ELR (cell line): ENCODE data around the gene BRINP1.
A peak's percentile ranks its signal among the peaks of the same experiment; 100 is the strongest.

Experiments used
- DNase-seq: peaks from one replicate; pipeline ENCODE4 v3.0.0-alpha.2; 2015; ENCODE audit warnings: low read depth

BRINP1 gene, protein sequence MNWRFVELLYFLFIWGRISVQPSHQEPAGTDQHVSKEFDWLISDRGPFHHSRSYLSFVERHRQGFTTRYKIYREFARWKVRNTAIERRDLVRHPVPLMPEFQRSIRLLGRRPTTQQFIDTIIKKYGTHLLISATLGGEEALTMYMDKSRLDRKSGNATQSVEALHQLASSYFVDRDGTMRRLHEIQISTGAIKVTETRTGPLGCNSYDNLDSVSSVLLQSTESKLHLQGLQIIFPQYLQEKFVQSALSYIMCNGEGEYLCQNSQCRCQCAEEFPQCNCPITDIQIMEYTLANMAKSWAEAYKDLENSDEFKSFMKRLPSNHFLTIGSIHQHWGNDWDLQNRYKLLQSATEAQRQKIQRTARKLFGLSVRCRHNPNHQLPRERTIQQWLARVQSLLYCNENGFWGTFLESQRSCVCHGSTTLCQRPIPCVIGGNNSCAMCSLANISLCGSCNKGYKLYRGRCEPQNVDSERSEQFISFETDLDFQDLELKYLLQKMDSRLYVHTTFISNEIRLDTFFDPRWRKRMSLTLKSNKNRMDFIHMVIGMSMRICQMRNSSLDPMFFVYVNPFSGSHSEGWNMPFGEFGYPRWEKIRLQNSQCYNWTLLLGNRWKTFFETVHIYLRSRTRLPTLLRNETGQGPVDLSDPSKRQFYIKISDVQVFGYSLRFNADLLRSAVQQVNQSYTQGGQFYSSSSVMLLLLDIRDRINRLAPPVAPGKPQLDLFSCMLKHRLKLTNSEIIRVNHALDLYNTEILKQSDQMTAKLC

DNA sequence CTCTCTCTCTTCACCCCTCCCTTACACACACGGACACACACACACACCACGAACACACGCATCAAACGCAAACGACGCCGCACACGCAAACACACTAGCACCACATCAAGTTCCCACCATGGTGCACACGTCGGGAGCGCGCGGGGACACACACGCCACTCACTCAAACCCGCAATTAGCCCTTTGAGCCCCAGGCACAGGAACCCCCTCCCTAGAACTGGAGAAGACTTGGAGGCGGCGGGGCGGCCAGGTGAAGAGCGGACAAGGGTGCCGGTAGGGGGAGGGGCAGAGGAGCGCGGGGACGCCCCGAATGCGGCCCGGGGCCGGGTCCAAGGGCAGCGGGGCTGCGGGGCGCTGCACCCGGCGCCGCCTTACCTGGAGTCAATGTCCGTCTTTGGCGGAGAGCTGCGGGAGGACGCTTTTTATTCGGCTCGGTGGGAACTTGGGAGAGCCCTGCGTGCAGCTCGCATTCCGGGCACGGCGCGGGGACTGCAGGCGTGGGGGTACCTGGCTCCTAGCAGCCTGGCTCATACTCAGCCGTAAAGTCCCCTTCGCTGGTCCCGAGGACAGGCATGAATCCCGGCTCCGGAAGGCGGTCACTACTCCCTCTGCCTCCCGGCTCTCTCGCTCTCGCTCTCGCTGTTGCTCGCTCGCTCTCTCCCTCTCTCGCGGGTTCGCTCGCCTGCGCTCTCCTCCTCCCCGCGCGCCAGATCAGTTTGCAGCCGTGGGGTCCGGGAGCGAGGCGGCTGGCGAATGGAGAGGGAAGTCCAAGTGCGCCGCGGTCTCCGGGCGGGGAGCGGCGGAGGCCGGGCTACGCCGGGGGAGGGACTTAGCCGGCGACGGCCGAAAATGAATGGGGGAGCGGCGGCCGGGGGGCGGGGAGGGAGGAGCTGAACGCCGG is at the start of gene BRINP1:
Gene BRINP1, minus strand, starts transcription at position 755 of the 901 bp plus-strand sequence. CDS start 56,080 bp downstream, outside the sequence.
- no peak for DNase-seq

DNA sequence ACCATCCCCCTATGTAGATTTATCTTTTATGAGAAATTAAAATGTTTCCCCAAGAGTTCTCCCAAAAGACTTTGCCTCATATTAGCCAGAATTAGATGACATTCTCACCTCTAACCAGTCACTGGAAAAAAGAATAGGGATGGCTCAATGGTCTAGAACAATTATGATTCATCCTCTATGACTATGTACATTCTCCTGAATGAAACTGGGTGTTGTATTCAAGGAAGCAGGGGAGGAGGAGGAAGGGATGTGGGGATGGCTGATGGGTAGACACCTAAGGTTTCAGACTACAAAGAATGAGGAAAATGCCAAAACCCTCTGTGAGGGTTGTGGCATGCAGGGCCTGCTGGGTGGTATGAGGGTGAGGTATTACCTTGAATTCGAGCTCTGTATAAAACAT is 49.5 kb upstream of the BRINP1 start:
- DNase-seq: no peak

GRCh38 chr9:119416793-119417192 is 47.6 kb upstream of the BRINP1 start:
- no peak for DNase-seq

DNA sequence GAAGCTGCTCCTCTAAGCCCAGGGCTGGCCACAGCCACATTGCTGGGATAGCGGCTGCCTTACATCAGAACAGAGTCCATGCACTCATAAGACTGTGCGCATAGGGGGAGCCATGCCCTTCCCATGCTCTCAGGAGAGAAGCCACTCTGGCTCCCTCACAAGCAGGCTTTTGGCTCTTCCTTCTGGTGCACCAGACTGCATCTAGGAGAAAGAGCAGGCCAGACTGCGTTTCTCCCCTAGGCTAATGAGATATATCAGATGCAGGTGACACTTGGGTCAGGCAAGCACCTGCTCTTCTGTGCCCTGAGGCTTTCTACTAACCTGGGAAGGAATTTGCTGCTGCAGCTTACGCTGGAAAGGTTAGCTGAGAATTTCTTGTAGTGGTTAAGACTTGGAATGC is 43.2 kb upstream of the BRINP1 start:
- DNase-seq: no peak

DNA sequence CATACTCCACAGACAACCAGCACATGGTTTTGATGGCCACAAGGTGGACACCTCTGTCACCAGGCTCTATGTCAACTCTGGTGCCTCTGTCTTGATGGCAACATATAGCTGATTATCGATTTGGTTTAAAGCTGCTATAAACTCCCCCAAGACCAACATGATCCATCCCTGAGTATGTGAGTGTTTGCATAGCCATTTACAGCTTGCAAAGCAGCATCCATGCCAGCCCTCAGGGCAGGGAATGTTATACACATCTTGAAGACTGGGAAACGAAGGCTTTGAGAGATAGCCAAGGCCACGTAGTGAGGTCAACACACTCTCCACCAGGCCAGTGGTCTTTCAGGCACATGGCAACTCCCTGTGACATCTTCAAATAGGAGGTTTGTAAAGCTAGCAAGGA is 40.3 kb upstream of the BRINP1 start:
- DNase-seq: no peak

GRCh38 chr9:119400606-119401005 is 31.4 kb upstream of the BRINP1 start:
- no peak for DNase-seq

GRCh38 chr9:119398350-119398749 is 29.1 kb upstream of the BRINP1 start:
- no peak for DNase-seq

DNA sequence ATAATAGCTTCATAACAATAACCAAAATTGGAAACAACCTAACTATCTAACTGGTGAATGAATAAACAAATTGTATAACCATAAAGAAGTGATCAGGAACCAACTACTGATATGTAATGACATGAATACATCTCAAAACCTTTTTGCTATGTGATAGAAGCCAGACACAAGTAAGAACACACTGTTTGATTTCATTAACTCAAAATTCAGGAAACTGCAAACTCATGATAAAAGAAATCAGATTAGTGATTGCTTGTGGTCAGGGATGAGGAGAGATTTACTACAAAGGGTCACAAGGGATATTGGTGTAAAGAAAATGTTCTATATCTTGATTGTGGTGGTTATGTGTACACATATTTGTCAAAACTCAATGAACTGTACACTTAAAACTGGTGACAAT is 22.6 kb upstream of the BRINP1 start:
- DNase-seq: no peak

DNA sequence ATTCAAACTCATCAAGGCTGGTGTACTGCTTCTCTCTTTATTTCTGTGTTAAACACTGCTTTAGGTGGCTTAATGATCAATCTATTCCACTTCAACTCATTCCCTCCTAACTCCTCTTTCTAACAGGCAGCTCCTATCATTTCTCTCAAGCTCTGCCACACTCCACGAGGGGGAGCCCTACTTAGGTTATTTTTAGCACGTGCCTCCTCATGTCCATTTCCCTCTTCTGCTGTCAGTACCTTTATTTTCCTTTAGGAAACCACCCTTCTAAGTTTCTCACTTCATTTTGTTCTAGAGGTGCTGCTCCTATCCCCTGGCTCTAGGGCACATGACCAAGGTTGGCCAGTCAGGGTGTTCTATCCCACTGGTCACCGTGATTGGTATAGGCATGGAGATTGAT is 6.7 kb upstream of the BRINP1 start:
- DNase-seq: peak; percentile 13

DNA sequence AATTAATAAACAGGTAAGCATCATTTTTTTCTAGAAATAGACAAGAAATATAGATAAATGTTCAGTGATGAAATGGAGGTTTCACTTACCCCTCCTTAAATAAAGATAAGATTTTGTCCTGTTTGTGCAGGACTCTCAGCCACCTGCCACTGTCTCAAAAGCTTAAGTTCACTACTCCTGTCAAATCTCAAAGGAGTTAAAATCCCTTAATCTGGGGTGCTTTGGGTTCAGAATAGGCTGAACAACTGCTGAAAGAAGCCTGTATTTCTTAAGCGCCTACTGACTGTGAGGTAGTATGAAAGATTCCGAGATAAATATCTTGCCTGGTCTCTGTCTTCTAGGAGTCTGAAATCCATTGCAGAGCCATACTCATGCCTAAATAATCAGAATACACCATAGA is 3.7 kb upstream of the BRINP1 start:
- no peak for DNase-seq

- peak; percentile 10 for DNase-seq
Observed at GRCh38 chr9:119370816-119371215, 1.6 kb upstream of the BRINP1 start.

DNA sequence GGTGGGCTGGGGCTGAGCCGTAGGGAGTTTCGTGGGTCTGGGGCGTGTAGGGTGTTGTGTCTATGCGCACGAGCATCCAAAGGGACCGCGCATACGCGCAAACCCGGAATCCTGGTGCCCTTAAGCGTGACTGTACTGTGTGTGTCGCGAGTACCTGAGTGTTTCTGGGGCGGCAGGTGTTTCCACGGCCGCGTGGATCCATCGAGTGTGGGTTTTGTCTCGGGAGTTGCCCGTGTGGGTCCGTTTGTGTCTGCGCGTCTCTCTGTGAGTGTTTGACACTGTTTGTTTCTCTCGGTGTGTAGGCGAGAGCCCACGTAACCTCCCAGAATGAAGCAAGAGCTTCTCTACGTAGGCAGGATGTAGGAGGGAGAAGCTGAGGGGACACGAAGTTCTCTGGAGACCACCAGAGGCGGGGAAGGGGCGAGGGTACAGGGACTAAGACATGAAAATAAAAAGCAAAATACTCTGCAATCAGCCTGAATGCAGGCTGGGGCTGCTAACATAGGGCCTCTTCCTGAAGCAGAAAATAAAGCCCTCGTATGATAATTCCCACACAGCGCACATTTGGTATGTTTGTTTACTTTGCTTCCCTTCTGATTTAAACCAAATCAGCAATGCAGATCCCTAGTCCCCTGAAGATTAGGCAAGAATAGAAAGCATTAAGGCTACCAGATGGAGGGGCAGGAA is 588 bp upstream of the BRINP1 start:
- no peak for DNase-seq

DNA sequence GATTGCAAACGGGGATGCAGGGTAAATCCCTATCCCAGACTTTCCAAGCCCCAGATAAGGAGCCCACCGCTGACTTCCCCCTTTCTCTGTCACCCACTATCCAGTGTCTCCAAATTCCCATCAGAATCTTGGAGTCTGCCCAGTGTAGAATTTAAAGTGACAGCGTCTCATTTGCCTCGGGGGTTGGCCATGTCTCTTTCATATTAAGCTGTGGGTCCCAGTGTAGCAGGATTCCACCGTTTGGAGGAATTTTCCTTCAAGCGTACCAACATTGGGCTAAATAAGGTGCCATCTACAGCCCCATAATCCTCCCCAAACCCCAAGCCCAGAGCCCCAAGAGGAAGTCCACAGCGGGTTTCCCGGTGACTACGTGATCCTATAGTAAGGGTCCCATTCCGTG is 1.1 kb downstream of the BRINP1 start:
- no peak for DNase-seq

GRCh38 chr9:119367683-119368075 is 1.6 kb downstream of the BRINP1 start:
- no peak for DNase-seq

DNA sequence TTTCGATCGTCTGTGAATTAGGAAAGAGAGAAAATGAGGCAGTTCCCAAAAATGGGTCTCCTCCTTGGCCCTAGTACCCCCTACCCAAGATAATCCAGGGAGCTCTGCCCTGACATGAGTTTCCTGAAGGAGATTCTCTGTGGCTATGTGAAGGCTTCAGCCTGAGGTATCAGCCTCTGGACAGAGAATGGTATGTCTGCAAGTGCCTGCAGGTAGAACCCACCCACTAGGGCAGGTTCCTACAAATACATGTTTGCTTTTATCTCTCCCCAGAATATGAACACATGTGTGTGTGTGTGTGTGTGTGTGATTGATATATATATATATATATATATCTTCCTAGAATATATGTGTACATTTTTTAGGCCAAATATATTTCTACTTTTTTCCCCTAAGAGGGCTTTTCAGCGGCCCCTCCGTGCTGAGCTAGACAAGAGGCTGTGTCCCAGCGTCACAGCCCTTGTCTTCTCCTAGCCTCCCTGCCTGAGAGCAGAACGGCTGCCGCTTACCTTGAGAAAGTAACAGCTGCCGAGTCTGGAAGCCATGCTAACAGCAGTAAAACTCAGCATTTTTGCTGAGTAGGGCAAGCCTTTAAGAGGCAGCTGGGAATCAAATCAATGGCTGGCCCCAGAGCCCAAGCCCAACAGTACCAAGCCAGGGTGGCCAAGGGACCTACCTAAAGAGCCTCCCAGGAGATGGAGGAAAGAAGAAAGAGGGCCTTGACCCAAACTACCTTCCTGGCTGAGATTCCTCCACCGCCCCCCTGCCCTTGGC is 2.1 kb downstream of the BRINP1 start:
- no peak for DNase-seq

DNA sequence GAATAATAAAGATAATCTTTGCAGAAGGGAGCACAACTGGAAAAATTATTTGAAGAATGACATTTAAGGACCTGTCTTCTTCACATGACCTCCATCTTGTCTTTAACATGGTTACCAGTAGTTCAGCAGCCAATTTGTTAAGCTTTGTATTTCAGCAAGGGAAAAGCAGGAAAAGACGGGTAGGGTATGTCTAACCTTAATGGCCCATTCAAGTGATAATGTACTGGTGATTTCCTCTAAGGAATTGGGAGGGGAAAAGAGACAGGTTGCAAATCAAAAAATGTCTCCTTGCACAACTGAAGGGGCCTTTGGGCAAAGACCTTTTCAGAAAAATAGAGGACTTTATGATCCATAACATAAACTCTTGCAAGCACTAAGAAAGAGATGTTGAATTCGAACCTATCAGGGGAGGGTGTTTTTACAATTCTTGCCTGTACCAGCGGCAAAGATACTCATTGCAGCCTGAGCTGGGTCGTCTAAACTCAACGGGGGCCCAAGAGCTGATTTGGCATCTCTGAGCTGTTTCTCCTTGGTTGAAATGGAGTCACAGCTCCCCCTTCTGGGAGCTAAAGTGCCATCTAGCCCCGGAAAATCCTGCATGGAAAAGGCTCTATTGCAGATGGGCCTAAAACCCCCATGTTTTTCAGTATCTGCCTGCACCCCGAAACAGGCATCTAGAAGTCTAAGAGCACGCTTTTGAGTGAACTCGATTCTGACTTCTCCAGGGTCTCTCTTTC is 3.8 kb downstream of the BRINP1 start:
- DNase-seq: peak; percentile 19

DNA sequence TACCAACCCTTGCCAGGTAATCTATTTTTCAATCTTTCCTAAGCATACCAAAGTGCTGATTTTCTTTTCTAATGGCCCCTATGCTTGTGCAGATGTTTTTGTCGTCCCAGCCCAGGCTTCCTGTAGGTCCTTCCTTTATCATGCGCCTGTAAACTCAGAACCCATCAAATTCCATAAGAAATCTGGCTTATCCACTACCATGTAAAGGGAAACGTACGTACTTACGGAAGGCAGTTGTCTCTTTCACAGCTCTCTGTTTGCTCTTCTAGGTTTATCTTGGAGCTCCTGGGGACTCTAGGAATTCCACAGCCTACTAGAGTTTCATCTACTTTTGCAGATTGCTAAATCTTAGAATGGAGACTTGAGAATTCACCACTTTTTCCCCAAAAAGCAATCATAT is 9.0 kb downstream of the BRINP1 start:
- DNase-seq: no peak

DNA sequence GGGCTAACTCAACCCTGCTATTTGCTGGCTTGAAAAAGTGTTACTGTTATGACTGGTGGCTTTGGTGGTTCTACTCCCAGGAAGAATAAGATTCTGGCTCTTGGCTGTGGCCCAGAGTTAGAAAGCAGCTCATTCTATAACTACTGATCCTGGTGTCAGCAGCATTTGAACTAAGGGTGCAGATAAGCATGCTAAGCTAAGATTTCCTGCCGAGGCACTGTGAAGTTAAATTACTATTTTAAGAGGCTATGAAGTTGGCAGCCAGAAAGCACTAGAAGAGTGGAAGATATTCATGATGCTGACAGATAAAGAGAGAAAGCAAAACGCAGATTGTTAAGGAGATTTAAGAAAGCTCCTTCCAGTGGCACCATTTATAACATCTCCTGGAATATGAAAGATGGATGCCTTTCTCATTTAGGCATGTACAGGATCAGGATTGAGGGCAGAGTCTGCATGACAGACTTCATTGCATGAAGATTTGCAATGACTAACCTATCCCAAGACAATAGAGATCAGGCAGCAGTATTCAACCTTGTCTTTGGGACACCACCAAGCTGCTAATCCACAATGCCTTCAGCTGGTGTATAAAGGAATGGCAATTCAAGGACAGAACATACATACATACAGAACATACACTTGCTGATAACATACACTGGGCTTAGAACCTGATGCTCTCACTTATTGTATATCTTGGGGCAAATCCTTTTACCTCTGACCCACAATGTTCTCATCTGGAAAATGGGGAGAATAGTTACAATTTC is 11.7 kb downstream of the BRINP1 start:
- no peak for DNase-seq

GRCh38 chr9:119349351-119349825 is 19.8 kb downstream of the BRINP1 start:
- no peak for DNase-seq
